NCI-H146 treated with DMSO at 0.1 percent for 48 hours (cell line): Measurements from ENCODE around the gene AARS2.
"Not testable (repeated sequence)": the region's sequence is repeated elsewhere in the genome, so short reads cannot be mapped to it uniquely, and the experiment has no call there.

ENCODE experiments used
- DNase-seq: peaks from one replicate; lab custom pipeline; 2025; ENCODE audit not compliant: unreplicated experiment; lab: John Stamatoyannopoulos, UW

Gene AARS2

GRCh38 chr6:44312901-44313788 is at the start of gene AARS2:
Gene AARS2, minus strand, starts transcription at chr6:44313347. Its CDS starts 24 bp downstream, at chr6:44313323.
- DNase-seq: peak; percentile 91

- no peak for DNase-seq
Measured at GRCh38 chr6:44361947-44362346, 48.8 kb upstream of the AARS2 start.

GRCh38 chr6:44359973-44360372 is 46.8 kb upstream of the AARS2 start:
- DNase-seq: no peak

GRCh38 chr6:44356487-44356886 is 43.3 kb upstream of the AARS2 start:
- no peak for DNase-seq

GRCh38 chr6:44355640-44356039 is 42.5 kb upstream of the AARS2 start:
- DNase-seq: no peak

- no peak for DNase-seq
Measured at GRCh38 chr6:44353336-44353735, 40.2 kb upstream of the AARS2 start.

GRCh38 chr6:44352259-44352658 is 39.1 kb upstream of the AARS2 start:
- no peak for DNase-seq

- not testable (repeated sequence) for DNase-seq
Measured at GRCh38 chr6:44350650-44350994, 37.5 kb upstream of the AARS2 start.

- DNase-seq: no peak
Measured at GRCh38 chr6:44349904-44350649, 36.9 kb upstream of the AARS2 start.

GRCh38 chr6:44346818-44347217 is 33.7 kb upstream of the AARS2 start:
- not testable (repeated sequence) for DNase-seq

- DNase-seq: peak; percentile 68
Measured at GRCh38 chr6:44342489-44342888, 29.3 kb upstream of the AARS2 start, which contains the start of gene SPATS1. Gene SPATS1, plus strand, starts transcription at chr6:44342650. Its CDS starts 446 bp downstream, at chr6:44343096.

- peak; percentile 68 for DNase-seq
Measured at GRCh38 chr6:44342052-44342451, 28.9 kb upstream of the AARS2 start.

GRCh38 chr6:44341095-44341890 is 28.1 kb upstream of the AARS2 start:
- no peak for DNase-seq

- DNase-seq: no peak
Measured at GRCh38 chr6:44339763-44340625, 26.8 kb upstream of the AARS2 start.

- DNase-seq: no peak
Measured at GRCh38 chr6:44339301-44339700, 26.2 kb upstream of the AARS2 start.

GRCh38 chr6:44338228-44339122 is 25.3 kb upstream of the AARS2 start:
- peak; percentile 89 for DNase-seq

GRCh38 chr6:44335631-44336030 is 22.5 kb upstream of the AARS2 start:
- peak; percentile 33 for DNase-seq

- DNase-seq: no peak
Measured at GRCh38 chr6:44333942-44334341, 20.8 kb upstream of the AARS2 start.

GRCh38 chr6:44333273-44333919 is 20.2 kb upstream of the AARS2 start:
- no peak for DNase-seq
